ENCODE data around the gene CACNA1B.

CACNA1B gene

DNA sequence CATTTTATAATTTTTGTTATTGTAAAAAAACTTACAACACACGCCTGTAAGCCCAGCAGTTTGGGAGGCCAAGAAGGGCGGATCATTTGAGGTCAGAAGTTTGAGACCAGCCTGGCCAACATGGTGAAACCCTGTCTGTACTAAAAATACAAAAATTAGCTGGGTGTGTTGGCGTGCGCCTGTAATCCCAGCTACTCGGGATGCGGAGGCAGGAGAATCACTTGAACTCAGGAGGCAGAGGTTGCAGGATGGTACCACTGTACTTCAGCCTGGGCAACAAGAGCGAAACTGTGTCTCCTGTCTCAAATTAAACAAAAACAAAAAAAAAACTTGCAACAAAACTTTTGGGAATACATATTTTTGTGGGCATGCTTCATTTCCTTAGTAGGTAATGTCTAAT lies 164.6 kb downstream of the CACNA1B start:
- H3K36me3 ChIP-seq (ENCODE audit: control insufficient read depth, insufficient read depth, low read length, severe bottlenecking) = no peaks in the 10 kb centered on the region
- H3K27me3 ChIP-seq (replicated peaks; ENCODE audit: control insufficient read depth, insufficient read depth, low read length) = peaks cover 44% of the 10 kb centered on the region
- no peaks in the 10 kb centered on the region for H3K4me1 ChIP-seq (ENCODE audit: control insufficient read depth, insufficient read depth, low read length)
- H3K9ac ChIP-seq (ENCODE audit: low read length) = no peak overlapping the region
- DNase-seq (ENCODE audit: low read depth) = no peak
- no peak overlapping the region for H3K4me3 ChIP-seq (ENCODE audit: low read length)
- H3K9me3 ChIP-seq (ENCODE audit: control insufficient read depth, low read length) = no peaks in the 10 kb centered on the region

DNA sequence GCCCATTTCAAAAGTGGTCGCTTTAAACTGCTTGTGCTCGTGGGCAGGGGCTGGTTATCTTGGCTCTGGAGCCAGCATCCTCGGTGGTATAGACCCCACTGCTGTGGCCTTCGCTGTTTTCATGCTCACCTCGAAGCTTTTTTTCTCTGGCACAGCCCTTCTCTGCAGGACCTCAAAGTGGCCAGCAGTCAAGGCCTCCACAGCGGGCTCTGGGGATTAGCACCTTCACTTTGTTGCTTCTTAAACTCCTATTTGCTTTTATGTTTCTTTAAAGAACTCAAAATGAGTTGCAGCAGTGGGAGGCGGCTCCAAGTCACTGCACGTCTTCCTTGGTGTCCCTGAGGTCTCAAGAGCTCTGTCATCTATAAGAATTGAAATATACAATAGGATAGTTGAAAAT lies 165.1 kb downstream of the CACNA1B start:
- Histone ChIP-seq H3K4me1 (ENCODE audit: control insufficient read depth, insufficient read depth, low read length) (no peaks in the 10 kb centered on the region), H3K9me3 (ENCODE audit: control insufficient read depth, low read length) (no peaks in the 10 kb centered on the region), H3K4me3 (ENCODE audit: low read length) (no peak overlapping the region), H3K9ac (ENCODE audit: low read length) (no peak overlapping the region), H3K36me3 (ENCODE audit: control insufficient read depth, insufficient read depth, low read length, severe bottlenecking) (no peaks in the 10 kb centered on the region), H3K27me3 (replicated peaks; ENCODE audit: control insufficient read depth, insufficient read depth, low read length) (peaks cover 46% of the 10 kb centered on the region)
- no peak for DNase-seq (ENCODE audit: low read depth)

DNA sequence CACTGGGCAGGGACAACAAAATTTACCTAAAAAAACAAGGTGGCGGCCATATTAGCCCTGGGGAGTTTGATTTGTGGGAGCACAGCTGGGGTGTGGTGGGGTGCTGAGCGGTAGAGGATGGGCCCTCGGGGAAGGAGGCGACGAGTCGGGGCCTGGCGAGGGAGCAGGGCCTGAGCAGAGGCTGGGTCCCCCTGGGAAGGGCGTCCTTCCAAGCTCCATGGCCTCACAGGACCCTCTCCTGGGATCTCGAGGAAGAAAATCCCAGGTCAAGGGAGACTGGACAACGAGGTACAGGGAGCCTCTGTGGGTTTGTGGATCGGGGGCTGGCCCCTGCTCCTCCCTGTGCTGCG lies 165.5 kb downstream of the CACNA1B start:
- Histone ChIP-seq H3K9ac (ENCODE audit: low read length) (no peak overlapping the region), H3K27me3 (replicated peaks; ENCODE audit: control insufficient read depth, insufficient read depth, low read length) (peaks cover 43% of the 10 kb centered on the region), H3K4me1 (ENCODE audit: control insufficient read depth, insufficient read depth, low read length) (no peaks in the 10 kb centered on the region), H3K4me3 (ENCODE audit: low read length) (no peak overlapping the region), H3K9me3 (ENCODE audit: control insufficient read depth, low read length) (no peaks in the 10 kb centered on the region), H3K36me3 (ENCODE audit: control insufficient read depth, insufficient read depth, low read length, severe bottlenecking) (no peaks in the 10 kb centered on the region)
- DNase-seq (ENCODE audit: low read depth) = no peak

DNA sequence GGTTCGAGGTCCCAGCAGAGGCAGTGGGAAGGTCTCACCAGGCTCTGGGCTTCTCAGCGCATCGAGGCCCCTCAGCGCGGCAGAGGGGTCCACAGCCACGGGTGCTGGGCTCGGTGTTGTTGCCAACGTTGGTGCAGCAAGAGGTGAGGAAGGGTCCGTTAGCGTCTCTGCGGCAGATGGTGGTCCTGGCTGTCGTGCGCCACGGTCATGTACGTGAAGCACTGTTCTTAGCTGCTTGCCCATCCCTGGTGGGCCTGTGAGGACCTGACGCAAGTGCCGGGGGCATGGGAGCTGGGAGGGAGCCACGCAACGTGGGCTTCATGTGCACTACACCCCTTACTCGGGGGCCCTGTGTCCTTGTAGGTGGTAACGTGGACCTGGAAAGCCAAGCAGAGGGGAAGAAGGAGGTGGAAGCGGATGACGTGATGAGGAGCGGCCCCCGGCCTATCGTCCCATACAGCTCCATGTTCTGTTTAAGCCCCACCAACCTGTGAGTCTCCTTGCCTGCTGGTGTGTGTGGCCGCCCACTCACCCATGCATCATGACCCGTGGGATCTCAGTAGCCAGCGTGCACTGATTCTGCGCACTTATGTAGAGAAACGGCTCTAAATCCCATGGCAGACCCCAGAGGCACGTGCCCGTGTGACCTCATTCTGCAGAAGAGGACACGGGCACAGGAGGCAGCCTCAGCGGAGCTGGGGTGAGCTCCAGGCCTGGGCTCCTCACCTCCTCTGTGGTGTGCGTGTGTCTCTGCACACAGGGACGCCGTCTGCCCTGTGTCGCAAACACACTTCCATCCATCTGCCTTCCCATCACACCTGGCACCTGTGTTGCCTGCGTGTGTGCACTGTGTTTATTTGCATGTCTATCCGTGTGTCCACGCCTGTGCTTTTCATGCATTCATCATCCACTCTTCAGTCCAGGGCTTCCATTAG lies 166.1 kb downstream of the CACNA1B start:
- DNase-seq (ENCODE audit: low read depth) = no peak
- Histone ChIP-seq H3K36me3 (ENCODE audit: control insufficient read depth, insufficient read depth, low read length, severe bottlenecking) (no peaks in the 10 kb centered on the region), H3K9me3 (ENCODE audit: control insufficient read depth, low read length) (no peaks in the 10 kb centered on the region), H3K27me3 (replicated peaks; ENCODE audit: control insufficient read depth, insufficient read depth, low read length) (peaks cover 39% of the 10 kb centered on the region), H3K9ac (ENCODE audit: low read length) (no peak overlapping the region), H3K4me1 (ENCODE audit: control insufficient read depth, insufficient read depth, low read length) (no peaks in the 10 kb centered on the region), H3K4me3 (ENCODE audit: low read length) (no peak overlapping the region)

DNA sequence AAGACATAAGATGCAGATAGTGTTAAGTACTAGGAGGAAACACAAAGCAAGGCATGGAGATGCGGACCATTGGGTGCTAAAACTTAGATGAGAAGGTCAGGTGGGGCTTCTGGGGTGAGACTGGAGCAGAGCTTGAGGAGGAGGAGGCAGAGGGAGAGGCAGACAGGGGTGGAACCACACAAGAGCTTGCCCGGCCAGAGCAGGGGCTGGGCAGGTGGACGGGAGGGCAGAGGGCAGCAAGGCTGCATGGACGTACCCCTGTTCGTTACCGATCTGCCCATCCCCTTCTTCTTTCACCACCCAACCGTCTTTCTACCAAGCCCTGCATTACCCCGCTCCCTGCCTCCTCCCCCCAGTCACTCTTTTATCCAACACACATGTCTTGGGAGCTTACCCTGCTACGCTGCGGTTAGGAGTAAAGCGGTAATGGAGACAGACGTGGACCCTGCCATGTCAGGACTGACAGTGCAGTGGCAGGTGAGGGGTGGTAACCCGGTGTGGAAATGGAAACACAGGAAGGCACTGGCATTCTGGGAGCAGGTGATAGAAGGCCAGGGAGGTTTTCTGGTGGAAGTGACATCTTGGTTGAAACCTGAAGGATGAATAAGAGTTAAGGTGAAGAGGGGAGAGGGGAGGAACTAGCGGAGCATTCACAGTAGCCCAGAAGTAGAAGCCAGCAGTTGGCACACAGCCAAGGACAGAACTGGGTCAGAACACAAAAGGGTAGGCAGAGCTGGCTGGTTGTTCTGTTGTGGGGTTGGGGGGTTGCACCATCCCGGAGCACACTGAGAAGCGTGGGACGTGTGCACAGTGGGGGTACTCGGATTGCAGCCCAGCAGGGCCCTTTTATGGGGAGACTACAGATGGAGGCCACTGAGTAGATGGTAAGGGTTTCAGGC lies 167.2 kb downstream of the CACNA1B start:
- DNase-seq (ENCODE audit: low read depth) = no peak
- no peaks in the 10 kb centered on the region for H3K9me3 ChIP-seq (ENCODE audit: control insufficient read depth, low read length)
- H3K36me3 ChIP-seq (ENCODE audit: control insufficient read depth, insufficient read depth, low read length, severe bottlenecking) = no peaks in the 10 kb centered on the region
- no peak overlapping the region for H3K4me3 ChIP-seq (ENCODE audit: low read length)
- peaks cover 36% of the 10 kb centered on the region for H3K27me3 ChIP-seq (replicated peaks; ENCODE audit: control insufficient read depth, insufficient read depth, low read length)
- no peak overlapping the region for H3K9ac ChIP-seq (ENCODE audit: low read length)
- H3K4me1 ChIP-seq (ENCODE audit: control insufficient read depth, insufficient read depth, low read length) = no peaks in the 10 kb centered on the region

DNA sequence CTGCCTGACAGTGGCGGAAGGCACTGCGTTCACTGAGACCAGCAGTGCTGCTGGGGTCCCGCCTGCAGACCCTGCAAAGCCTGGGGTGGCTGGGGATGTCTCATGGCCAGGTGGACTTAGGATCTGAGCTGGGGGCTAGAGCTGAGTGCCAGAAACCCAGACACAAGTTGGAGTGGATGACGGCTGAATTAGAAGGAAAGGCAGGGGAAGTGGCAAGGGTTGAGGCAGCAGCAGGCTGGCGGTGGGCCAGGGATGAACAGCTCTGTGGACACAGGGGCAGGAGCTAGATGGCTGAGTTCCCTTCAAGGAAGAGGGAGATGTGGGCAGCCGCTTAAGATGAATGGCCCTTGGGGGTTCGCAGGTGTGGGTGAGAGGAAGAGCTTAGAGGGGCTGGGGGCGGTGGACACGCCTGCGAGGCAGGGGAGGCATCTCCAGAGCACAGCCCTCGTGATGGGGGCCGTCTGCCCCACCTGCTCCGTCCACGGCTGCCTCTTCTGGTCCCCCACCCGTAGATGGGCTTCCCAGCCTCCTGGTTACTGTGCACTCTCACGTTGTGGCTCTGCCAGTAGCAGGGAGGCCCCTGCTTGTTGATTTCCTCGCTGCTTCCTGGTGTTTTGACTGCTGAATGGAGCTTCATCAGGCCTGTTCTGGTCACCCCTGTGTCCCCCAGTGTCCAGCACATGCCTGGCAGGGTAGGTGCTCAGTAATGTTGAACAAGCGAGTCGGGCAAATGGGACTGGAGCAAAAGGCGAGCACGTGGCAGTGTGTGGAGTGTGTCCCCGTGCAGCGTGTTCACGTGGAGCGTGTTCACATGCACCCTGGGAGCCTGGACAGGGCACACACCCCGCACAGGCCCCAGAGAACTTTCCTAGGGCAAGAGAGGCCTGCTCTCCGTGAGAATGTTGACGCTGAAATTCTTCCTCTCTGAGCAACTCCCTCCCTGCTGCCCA lies 168.2 kb downstream of the CACNA1B start:
- H3K4me3 ChIP-seq (ENCODE audit: low read length) = no peak overlapping the region
- no peaks in the 10 kb centered on the region for H3K4me1 ChIP-seq (ENCODE audit: control insufficient read depth, insufficient read depth, low read length)
- H3K27me3 ChIP-seq (replicated peaks; ENCODE audit: control insufficient read depth, insufficient read depth, low read length) = peaks cover 33% of the 10 kb centered on the region
- no peaks in the 10 kb centered on the region for H3K36me3 ChIP-seq (ENCODE audit: control insufficient read depth, insufficient read depth, low read length, severe bottlenecking)
- no peak overlapping the region for H3K9ac ChIP-seq (ENCODE audit: low read length)
- no peak for DNase-seq (ENCODE audit: low read depth)
- H3K9me3 ChIP-seq (ENCODE audit: control insufficient read depth, low read length) = no peaks in the 10 kb centered on the region

DNA sequence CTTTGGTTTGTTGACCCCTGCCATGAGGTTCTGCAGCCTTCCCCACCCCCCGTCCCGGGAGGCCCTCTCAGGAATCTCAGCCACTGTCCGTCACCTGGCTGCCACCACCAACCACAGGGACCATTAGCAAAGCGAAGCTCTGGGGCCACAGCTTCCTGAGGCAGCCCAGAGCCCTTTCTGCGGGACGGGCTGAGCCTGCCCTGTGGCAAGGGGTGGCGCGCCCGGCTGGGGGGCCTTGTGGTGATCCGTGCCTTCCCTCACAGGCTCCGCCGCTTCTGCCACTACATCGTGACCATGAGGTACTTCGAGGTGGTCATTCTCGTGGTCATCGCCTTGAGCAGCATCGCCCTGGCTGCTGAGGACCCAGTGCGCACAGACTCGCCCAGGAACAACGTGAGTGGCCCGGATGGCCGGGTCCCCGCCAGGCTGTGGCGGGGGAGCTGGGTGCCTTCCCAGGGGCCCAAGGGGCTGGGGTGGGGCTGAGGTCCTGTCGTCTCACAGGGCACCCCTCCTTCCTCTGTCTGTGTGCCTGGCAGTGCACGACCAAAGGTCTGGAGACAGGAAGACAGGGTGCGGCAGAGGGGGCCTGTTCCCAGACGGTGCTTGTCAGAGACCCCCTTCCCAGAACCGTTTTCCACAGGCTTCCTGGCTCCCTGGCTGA lies 169.2 kb downstream of the CACNA1B start:
- Histone ChIP-seq H3K9me3 (ENCODE audit: control insufficient read depth, low read length) (no peaks in the 10 kb centered on the region), H3K36me3 (ENCODE audit: control insufficient read depth, insufficient read depth, low read length, severe bottlenecking) (no peaks in the 10 kb centered on the region), H3K4me3 (ENCODE audit: low read length) (no peak overlapping the region), H3K27me3 (replicated peaks; ENCODE audit: control insufficient read depth, insufficient read depth, low read length) (peaks cover 29% of the 10 kb centered on the region), H3K9ac (ENCODE audit: low read length) (no peak overlapping the region), H3K4me1 (ENCODE audit: control insufficient read depth, insufficient read depth, low read length) (no peaks in the 10 kb centered on the region)
- no peak for DNase-seq (ENCODE audit: low read depth)

DNA sequence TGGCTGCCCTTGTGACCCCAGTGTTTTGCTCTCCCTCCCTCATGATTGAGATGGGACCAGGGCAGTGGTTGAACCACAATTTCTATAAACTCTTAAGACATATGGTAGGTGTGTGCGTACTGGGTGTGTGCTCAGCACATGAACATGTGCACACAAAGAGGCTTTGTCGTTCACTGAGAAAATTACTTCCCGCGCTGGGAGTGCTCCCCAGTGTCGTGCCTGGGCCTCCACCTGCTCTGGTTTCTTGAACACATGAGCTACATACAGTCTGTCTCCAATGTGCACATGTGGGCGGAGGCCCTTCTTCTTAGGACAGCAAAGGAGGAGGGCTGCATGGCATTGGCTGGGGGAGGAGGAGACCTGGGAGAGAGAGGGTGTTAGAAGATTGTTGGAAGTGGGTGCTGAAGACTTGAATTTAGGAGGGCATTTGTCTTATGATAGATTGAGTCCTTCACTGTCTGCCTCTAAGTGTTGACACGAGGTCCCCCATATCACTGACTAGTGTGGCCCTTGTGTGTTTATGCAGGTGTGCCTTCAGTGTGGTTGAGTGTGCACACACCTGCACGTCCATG lies 170.0 kb downstream of the CACNA1B start:
- DNase-seq (ENCODE audit: low read depth) = no peak
- Histone ChIP-seq H3K4me3 (ENCODE audit: low read length) (no peak overlapping the region), H3K27me3 (replicated peaks; ENCODE audit: control insufficient read depth, insufficient read depth, low read length) (peaks cover 33% of the 10 kb centered on the region), H3K4me1 (ENCODE audit: control insufficient read depth, insufficient read depth, low read length) (no peaks in the 10 kb centered on the region), H3K36me3 (ENCODE audit: control insufficient read depth, insufficient read depth, low read length, severe bottlenecking) (no peaks in the 10 kb centered on the region), H3K9me3 (ENCODE audit: control insufficient read depth, low read length) (no peaks in the 10 kb centered on the region), H3K9ac (ENCODE audit: low read length) (no peak overlapping the region)

DNA sequence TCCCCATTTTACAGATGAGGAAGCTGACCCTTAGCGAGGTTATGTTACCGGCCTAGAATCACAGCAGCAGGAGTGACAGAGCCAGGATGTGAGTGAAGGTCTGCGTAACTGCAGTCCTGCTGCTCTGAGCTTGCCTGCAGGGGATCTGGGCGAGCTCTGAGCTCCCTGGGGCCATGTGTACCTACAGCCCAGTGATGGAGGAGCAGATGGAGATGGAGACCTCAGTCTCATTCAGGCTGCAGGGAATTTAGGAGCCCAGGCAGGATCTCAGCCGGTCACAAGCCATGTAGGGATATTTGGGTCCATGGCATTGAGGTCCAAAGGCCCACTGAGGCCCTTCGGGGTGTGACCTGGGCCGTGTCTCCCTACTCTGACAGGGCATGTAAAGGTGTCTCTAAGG lies 170.6 kb downstream of the CACNA1B start:
- H3K9ac ChIP-seq (ENCODE audit: low read length) = no peak overlapping the region
- DNase-seq (ENCODE audit: low read depth) = no peak
- peaks cover 34% of the 10 kb centered on the region for H3K27me3 ChIP-seq (replicated peaks; ENCODE audit: control insufficient read depth, insufficient read depth, low read length)
- no peaks in the 10 kb centered on the region for H3K9me3 ChIP-seq (ENCODE audit: control insufficient read depth, low read length)
- no peaks in the 10 kb centered on the region for H3K4me1 ChIP-seq (ENCODE audit: control insufficient read depth, insufficient read depth, low read length)
- no peak overlapping the region for H3K4me3 ChIP-seq (ENCODE audit: low read length)
- H3K36me3 ChIP-seq (ENCODE audit: control insufficient read depth, insufficient read depth, low read length, severe bottlenecking) = no peaks in the 10 kb centered on the region

DNA sequence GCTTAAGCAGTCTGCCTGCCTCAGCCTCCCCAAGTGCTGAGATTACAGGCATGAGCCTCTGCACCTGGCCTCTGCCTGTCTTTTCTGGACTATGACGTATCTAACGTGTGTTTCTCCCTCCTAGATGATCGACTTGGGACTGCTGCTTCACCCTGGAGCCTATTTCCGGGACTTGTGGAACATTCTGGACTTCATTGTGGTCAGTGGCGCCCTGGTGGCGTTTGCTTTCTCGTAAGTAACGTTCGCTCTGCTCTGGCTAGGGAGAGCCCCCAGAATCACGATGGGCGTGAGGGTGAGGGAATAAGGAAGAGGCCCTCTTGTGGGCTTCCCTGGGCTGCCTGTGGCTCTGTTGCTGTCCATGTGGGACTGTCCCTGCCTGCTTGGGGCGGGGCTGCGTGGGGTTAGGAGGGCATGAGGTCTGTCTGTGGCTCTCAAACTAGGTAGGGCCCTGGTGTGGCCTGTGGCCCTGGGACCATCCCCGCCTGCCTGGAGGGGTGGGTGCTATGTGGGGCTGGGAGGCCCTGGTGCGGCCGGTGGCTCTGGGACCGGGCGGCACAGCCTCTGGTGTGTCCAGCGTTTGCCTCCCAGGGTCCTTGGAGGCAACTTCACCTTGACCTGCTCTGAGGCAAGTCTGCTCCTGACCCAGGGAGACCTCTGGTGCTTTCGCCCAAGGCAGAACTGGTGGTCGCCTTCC lies 171.7 kb downstream of the CACNA1B start:
- Histone ChIP-seq H3K27me3 (replicated peaks; ENCODE audit: control insufficient read depth, insufficient read depth, low read length) (peaks cover 39% of the 10 kb centered on the region), H3K9me3 (ENCODE audit: control insufficient read depth, low read length) (no peaks in the 10 kb centered on the region), H3K4me1 (ENCODE audit: control insufficient read depth, insufficient read depth, low read length) (no peaks in the 10 kb centered on the region), H3K4me3 (ENCODE audit: low read length) (no peak overlapping the region), H3K36me3 (ENCODE audit: control insufficient read depth, insufficient read depth, low read length, severe bottlenecking) (no peaks in the 10 kb centered on the region), H3K9ac (ENCODE audit: low read length) (no peak overlapping the region)
- no peak for DNase-seq (ENCODE audit: low read depth)
